Measurements from ENCODE around the gene CCDC88B.

CCDC88B gene

DNA sequence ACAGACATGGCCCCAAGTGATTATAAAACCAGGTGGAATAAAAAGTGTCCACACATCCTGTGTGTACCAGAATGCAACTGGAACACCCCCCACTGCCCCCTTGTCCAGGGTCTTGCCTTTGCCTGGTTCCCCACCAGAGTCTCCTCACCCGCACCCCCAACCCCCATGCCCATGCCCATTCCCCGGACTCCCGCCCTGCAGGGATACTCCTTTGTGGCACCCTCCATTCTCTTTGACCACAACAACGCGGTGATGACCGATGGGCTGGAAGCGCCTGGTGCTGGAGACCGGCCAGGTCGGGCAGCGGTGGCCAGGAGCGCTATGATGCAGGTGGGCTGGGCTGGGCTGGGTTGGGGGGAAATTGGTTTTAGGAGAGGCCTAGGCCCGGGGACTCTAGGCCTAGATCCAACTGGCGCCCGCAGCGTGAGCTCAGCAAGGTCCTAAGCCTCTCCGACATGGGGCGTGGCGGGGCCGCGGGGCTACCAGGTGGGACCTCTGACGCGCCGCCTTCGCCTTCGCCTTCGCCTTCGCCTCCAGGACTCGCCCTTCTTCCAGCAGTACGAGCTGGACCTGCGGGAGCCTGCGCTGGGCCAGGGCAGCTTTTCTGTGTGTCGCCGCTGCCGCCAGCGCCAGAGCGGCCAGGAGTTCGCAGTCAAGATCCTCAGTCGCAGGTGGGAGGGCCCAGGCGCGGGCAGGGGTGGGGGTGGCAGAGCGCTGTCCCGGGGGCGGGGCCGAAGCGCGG is 28.1 kb downstream of the CCDC88B start:
- no peak for TF ChIP-seq CREB1 (IDR thresholded peaks at IDR 0.05; ENCODE audit: low read depth)
- TF ChIP-seq CEBPB (IDR thresholded peaks at IDR 0.05), result no peak
- no peak for TF ChIP-seq EP300 (IDR thresholded peaks at IDR 0.05; ENCODE audit: borderline replicate concordance)
- TF ChIP-seq, protein P1, sequence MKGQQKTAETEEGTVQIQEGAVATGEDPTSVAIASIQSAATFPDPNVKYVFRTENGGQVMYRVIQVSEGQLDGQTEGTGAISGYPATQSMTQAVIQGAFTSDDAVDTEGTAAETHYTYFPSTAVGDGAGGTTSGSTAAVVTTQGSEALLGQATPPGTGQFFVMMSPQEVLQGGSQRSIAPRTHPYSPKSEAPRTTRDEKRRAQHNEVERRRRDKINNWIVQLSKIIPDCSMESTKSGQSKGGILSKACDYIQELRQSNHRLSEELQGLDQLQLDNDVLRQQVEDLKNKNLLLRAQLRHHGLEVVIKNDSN (IDR thresholded peaks at IDR 0.05), result no peak
- no peak for TF ChIP-seq TEAD4 (IDR thresholded peaks at IDR 0.05)
- TF ChIP-seq ZBTB7A (IDR thresholded peaks at IDR 0.05; ENCODE audit: low read depth), result no peak
- TF ChIP-seq, protein P2, sequence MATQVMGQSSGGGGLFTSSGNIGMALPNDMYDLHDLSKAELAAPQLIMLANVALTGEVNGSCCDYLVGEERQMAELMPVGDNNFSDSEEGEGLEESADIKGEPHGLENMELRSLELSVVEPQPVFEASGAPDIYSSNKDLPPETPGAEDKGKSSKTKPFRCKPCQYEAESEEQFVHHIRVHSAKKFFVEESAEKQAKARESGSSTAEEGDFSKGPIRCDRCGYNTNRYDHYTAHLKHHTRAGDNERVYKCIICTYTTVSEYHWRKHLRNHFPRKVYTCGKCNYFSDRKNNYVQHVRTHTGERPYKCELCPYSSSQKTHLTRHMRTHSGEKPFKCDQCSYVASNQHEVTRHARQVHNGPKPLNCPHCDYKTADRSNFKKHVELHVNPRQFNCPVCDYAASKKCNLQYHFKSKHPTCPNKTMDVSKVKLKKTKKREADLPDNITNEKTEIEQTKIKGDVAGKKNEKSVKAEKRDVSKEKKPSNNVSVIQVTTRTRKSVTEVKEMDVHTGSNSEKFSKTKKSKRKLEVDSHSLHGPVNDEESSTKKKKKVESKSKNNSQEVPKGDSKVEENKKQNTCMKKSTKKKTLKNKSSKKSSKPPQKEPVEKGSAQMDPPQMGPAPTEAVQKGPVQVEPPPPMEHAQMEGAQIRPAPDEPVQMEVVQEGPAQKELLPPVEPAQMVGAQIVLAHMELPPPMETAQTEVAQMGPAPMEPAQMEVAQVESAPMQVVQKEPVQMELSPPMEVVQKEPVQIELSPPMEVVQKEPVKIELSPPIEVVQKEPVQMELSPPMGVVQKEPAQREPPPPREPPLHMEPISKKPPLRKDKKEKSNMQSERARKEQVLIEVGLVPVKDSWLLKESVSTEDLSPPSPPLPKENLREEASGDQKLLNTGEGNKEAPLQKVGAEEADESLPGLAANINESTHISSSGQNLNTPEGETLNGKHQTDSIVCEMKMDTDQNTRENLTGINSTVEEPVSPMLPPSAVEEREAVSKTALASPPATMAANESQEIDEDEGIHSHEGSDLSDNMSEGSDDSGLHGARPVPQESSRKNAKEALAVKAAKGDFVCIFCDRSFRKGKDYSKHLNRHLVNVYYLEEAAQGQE (IDR thresholded peaks at IDR 0.05; ENCODE audit: low read depth), result no peak
- no peak for TF ChIP-seq NFIC (IDR thresholded peaks at IDR 0.05)
- TF ChIP-seq YY1 (IDR thresholded peaks at IDR 0.05; ENCODE audit: low read depth), result no peak
- TF ChIP-seq, protein P3, sequence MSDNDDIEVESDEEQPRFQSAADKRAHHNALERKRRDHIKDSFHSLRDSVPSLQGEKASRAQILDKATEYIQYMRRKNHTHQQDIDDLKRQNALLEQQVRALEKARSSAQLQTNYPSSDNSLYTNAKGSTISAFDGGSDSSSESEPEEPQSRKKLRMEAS (IDR thresholded peaks at IDR 0.05), result no peak
- TF ChIP-seq FOXM1 (IDR thresholded peaks at IDR 0.05; ENCODE audit: borderline replicate concordance, low read depth), result no peak
- no peak for TF ChIP-seq RAD21 (IDR thresholded peaks at IDR 0.05; ENCODE audit: low read depth)
- TF ChIP-seq EGR1 (IDR thresholded peaks at IDR 0.05), result no peak

DNA sequence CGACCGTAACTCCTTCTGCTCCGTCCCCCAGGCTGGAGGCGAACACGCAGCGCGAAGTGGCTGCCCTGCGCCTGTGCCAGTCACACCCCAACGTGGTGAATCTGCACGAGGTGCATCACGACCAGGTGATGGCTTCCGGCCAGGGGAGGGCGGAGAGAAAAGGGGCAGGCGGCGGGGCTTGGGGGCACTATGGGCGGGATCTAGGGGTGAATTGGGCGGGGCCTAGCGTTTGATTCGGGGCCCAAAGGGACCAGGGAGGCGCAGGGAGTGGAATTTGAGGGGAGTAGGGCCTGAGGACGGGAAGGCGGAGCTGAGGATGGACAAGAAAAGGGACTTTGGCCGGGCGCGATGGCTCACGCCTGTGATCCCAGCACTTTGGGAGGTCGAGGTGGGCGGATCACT is 28.7 kb downstream of the CCDC88B start:
- TF ChIP-seq EP300 (IDR thresholded peaks at IDR 0.05; ENCODE audit: borderline replicate concordance) (no peak), NFIC (IDR thresholded peaks at IDR 0.05) (no peak)

DNA sequence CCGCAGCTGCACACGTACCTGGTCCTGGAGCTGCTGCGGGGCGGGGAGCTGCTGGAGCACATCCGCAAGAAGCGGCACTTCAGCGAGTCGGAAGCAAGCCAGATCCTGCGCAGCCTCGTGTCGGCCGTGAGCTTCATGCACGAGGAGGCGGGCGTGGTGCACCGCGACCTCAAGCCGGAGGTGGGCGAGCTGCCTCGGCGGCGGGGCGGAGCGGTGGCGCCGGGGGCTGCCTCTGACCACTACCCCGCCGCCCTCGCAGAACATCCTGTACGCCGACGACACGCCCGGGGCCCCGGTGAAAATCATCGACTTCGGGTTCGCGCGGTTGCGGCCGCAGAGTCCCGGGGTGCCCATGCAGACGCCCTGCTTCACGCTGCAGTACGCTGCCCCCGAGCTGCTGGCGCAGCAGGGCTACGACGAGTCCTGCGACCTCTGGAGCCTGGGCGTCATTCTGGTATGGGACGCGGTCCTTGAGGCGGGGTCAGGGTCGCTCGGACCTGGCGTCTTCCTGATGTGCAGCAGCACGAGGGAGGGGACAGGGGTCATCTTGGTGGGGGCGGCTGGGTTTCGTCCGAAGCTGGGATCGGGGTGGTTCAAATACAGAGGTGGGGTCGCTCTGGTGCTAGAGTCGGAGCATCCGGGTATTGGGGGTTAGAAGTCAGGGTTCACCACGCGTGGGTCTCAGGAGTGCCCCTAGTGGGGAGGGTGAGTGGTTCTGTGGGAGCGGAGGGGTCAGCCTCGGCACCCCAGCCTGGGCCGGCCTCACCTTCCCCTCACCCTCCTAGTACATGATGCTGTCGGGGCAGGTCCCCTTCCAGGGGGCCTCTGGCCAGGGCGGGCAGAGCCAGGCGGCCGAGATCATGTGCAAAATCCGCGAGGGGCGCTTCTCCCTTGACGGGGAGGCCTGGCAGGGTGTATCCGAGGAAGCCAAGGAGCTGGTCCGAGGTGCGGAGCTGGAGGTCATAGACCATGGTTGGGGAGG is 29.7 kb downstream of the CCDC88B start:
- TF ChIP-seq, protein P3 (IDR thresholded peaks at IDR 0.05), result no peak
- TF ChIP-seq EP300 (IDR thresholded peaks at IDR 0.05; ENCODE audit: borderline replicate concordance) (no peak), EGR1 (IDR thresholded peaks at IDR 0.05) (no peak), ZBTB7A (IDR thresholded peaks at IDR 0.05; ENCODE audit: low read depth) (no peak), FOXM1 (IDR thresholded peaks at IDR 0.05; ENCODE audit: borderline replicate concordance, low read depth) (no peak), CREB1 (IDR thresholded peaks at IDR 0.05; ENCODE audit: low read depth) (no peak), YY1 (IDR thresholded peaks at IDR 0.05; ENCODE audit: low read depth) (no peak), NFIC (IDR thresholded peaks at IDR 0.05) (no peak), TCF12 (IDR thresholded peaks at IDR 0.05; ENCODE audit: low read depth) (no peak), RAD21 (IDR thresholded peaks at IDR 0.05; ENCODE audit: low read depth) (no peak), TEAD4 (IDR thresholded peaks at IDR 0.05) (no peak), TAF1 (IDR thresholded peaks at IDR 0.05; ENCODE audit: low read depth) (no peak)
- TF ChIP-seq, protein P1 (IDR thresholded peaks at IDR 0.05), result no peak

DNA sequence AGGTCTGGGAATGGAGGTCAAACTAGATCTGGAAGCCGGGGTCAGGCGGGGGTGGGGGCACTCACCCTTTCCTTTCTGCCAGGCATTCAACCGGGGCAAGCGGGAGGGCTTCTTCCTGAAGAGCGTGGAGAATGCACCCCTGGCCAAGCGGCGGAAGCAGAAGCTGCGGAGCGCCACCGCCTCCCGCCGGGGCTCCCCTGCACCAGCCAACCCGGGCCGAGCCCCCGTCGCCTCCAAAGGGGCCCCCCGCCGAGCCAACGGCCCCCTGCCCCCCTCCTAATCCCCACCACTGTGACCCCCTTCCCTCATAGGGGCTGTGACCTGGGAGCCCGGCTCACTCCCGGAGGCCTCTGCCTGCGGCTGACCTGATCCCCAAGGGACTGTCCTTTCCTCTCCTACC is 31.2 kb downstream of the CCDC88B start:
- TF ChIP-seq, protein P2 (IDR thresholded peaks at IDR 0.05; ENCODE audit: low read depth), result no peak
- no peak for TF ChIP-seq TCF12 (IDR thresholded peaks at IDR 0.05; ENCODE audit: low read depth)
- TF ChIP-seq EGR1 (IDR thresholded peaks at IDR 0.05), result no peak

DNA sequence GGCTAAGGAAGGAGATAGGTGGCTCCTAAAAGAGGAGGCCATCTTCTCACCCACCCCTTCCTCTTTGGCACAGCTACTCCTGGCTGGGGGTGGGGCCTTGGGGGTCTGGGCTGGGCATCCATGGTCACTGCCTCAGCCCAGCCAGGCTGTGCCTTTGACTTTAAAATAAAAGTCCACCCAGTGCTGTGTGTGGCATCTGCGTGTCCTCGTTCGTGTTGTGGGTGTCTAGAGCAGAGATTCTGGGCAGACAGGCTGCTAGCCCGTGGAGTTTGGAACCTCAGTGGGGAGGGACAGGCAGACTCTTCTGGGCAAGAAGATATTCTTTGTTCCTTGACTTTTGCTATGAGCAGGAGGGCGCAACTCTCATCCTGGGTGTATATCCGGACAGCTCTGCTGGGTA is 32.0 kb downstream of the CCDC88B start:
- no peak for TF ChIP-seq CREB1 (IDR thresholded peaks at IDR 0.05; ENCODE audit: low read depth)
- no peak for TF ChIP-seq CEBPB (IDR thresholded peaks at IDR 0.05)
- TF ChIP-seq, protein P1 (IDR thresholded peaks at IDR 0.05), result no peak
- no peak for TF ChIP-seq NFIC (IDR thresholded peaks at IDR 0.05)
- TF ChIP-seq, protein P3 (IDR thresholded peaks at IDR 0.05), result no peak
- no peak for TF ChIP-seq ZBTB7A (IDR thresholded peaks at IDR 0.05; ENCODE audit: low read depth)

All from Ishikawa (cell line).